Left kidney (tissue), 2 donors: ENCODE results near the gene RHBDL1. TPM values are rescaled to one million over a fixed set of nuclear protein-coding genes. Genes with fewer than 3 reads are reported as not detected.
"Not testable (repeated sequence)": the region's sequence is repeated elsewhere in the genome, so short reads cannot be mapped to it uniquely, and the experiment has no call there.

ENCODE experiments used
- DNase-seq: peaks from one replicate; pipeline ENCODE4 v3.0.0-alpha.2; 2013
- polyA plus RNA-seq: library from polyadenylated mRNA; unstranded; fragments of 120-200 nt; gene quantifications from one replicate; pipeline ENCODE4 v1.2.1, GENCODE V29; 2013; ENCODE audit not compliant: insufficient read length

RHBDL1 gene
- polyA plus RNA-seq, 1 donor: 1.7 TPM

GRCh38 chr16:705431-706188 is 30.1 kb downstream of the RHBDL1 start, which contains the start of gene FBXL16:
TSS of gene FBXL16 (minus strand) at chr16:705801. CDS start at chr16:697405, 8,396 bp downstream.
- DNase-seq: no peak

GRCh38 chr16:706189-707061 is 31.0 kb downstream of the RHBDL1 start:
- no peak for DNase-seq

GRCh38 chr16:707062-707538 is 31.6 kb downstream of the RHBDL1 start:
- DNase-seq: no peak

GRCh38 chr16:708019-708418 is 32.5 kb downstream of the RHBDL1 start:
- DNase-seq: no peak

GRCh38 chr16:708959-709358 is 33.5 kb downstream of the RHBDL1 start:
- no peak for DNase-seq

GRCh38 chr16:709566-710499 is 34.4 kb downstream of the RHBDL1 start:
- no peak for DNase-seq

- DNase-seq: no peak
Measured at GRCh38 chr16:710500-711075, 35.1 kb downstream of the RHBDL1 start.

- no peak for DNase-seq
Measured at GRCh38 chr16:711084-711483, 35.6 kb downstream of the RHBDL1 start.

GRCh38 chr16:711548-712320 is 36.3 kb downstream of the RHBDL1 start:
- no peak for DNase-seq

- DNase-seq: not testable (repeated sequence)
Measured at GRCh38 chr16:712740-713250, 37.3 kb downstream of the RHBDL1 start.

- no peak for DNase-seq
Measured at GRCh38 chr16:714079-714478, 38.6 kb downstream of the RHBDL1 start.

GRCh38 chr16:714558-715476 is 39.3 kb downstream of the RHBDL1 start, which contains the start of gene METRN:
TSS of gene METRN (plus strand) at chr16:715118. CDS start at chr16:715290, 172 bp downstream.
- DNase-seq: no peak

- DNase-seq: no peak
Measured at GRCh38 chr16:715477-716199, 40.2 kb downstream of the RHBDL1 start.

GRCh38 chr16:716200-716568 is 40.7 kb downstream of the RHBDL1 start:
- no peak for DNase-seq

GRCh38 chr16:716768-717325 is 41.4 kb downstream of the RHBDL1 start:
- DNase-seq: no peak

- no peak for DNase-seq
Measured at GRCh38 chr16:717450-718245, 42.2 kb downstream of the RHBDL1 start.

GRCh38 chr16:718389-718788 is 42.9 kb downstream of the RHBDL1 start:
- no peak for DNase-seq
